Activated CD8-positive, alpha-beta memory T cell treated with anti-CD3 and anti-CD28 coated beads, Interleukin-2, amount 50 U/mL, for 24 hours (primary cell): ENCODE measurements around the gene SEMA3D.

Source experiments
- DNase-seq: peaks from one replicate; pipeline ENCODE4 v3.0.0-alpha.2; 2020; ENCODE audit errors: extremely low read depth

Gene SEMA3D

GRCh38 chr7:85184599-85185423 lies 2.0 kb downstream of the SEMA3D start:
- DNase-seq = no peak

GRCh38 chr7:85183296-85183695 lies 3.6 kb downstream of the SEMA3D start:
- no peak for DNase-seq

GRCh38 chr7:85178531-85179298 lies 8.1 kb downstream of the SEMA3D start:
- no peak for DNase-seq

- no peak for DNase-seq
Measured at GRCh38 chr7:85177316-85177715, 9.5 kb downstream of the SEMA3D start.

GRCh38 chr7:85176197-85176596 lies 10.7 kb downstream of the SEMA3D start:
- DNase-seq = no peak

- no peak for DNase-seq
Measured at GRCh38 chr7:85175217-85175616, 11.6 kb downstream of the SEMA3D start.

- no peak for DNase-seq
Measured at GRCh38 chr7:85172530-85172941, 14.3 kb downstream of the SEMA3D start.

GRCh38 chr7:85167636-85168035 lies 19.2 kb downstream of the SEMA3D start:
- no peak for DNase-seq

- no peak for DNase-seq
Measured at GRCh38 chr7:85165263-85165662, 21.6 kb downstream of the SEMA3D start.

GRCh38 chr7:85164376-85164775 lies 22.5 kb downstream of the SEMA3D start:
- DNase-seq = no peak

GRCh38 chr7:85162721-85163120 lies 24.1 kb downstream of the SEMA3D start:
- no peak for DNase-seq

- no peak for DNase-seq
Measured at GRCh38 chr7:85160223-85160622, 26.6 kb downstream of the SEMA3D start.

- DNase-seq = no peak
Measured at GRCh38 chr7:85159003-85159402, 27.9 kb downstream of the SEMA3D start.

- no peak for DNase-seq
Measured at GRCh38 chr7:85156661-85157208, 30.1 kb downstream of the SEMA3D start.

GRCh38 chr7:85154282-85154937 lies 32.4 kb downstream of the SEMA3D start:
- no peak for DNase-seq

GRCh38 chr7:85153715-85154114 lies 33.1 kb downstream of the SEMA3D start:
- DNase-seq = no peak

GRCh38 chr7:85150624-85151023 lies 36.2 kb downstream of the SEMA3D start:
- no peak for DNase-seq

- DNase-seq = no peak
Measured at GRCh38 chr7:85144771-85145170, 42.1 kb downstream of the SEMA3D start.

- DNase-seq = no peak
Measured at GRCh38 chr7:85135977-85136376, 50.9 kb downstream of the SEMA3D start.

GRCh38 chr7:85133560-85133959 lies 53.3 kb downstream of the SEMA3D start:
- DNase-seq = no peak

- no peak for DNase-seq
Measured at GRCh38 chr7:85133006-85133405, 53.9 kb downstream of the SEMA3D start.

- DNase-seq = no peak
Measured at GRCh38 chr7:85130702-85131101, 56.2 kb downstream of the SEMA3D start.
